Stomach smooth muscle (tissue), 2 donors: ENCODE results near the gene TBRG1.

Experiments
- H3K27ac ChIP-seq: one replicate; pipeline ENCODE4 v1.7.0; 2013; ENCODE audit warnings: mild to moderate bottlenecking, low read length, inconsistent platforms
- H3K27me3 ChIP-seq, 2 donors: one replicate each; pipeline ENCODE4 v1.7.0; 2013; ENCODE audit warnings: low read length in 2 of 2; ENCODE audit not compliant: insufficient read depth in 2 of 2, control insufficient read depth in 1 of 2
- H3K36me3 ChIP-seq, 2 donors: one replicate each; pipeline ENCODE4 v1.7.0; 2013; ENCODE audit warnings: low read length in 2 of 2; ENCODE audit not compliant: control insufficient read depth in 2 of 2, insufficient read depth in 2 of 2
- H3K4me1 ChIP-seq: one replicate; pipeline ENCODE4 v1.7.0; 2013; ENCODE audit warnings: low read length; ENCODE audit not compliant: control insufficient read depth, insufficient read depth
- H3K4me3 ChIP-seq, 2 donors: one replicate each; pipeline ENCODE4 v1.7.0; 2013; ENCODE audit warnings: low read length in 2 of 2
- H3K9ac ChIP-seq, 2 donors: one replicate each; pipeline ENCODE4 v1.7.0; 2013; ENCODE audit warnings: low read length in 2 of 2, mild to moderate bottlenecking in 1 of 2
- H3K9me3 ChIP-seq, 2 donors: one replicate each; pipeline ENCODE4 v1.7.0; 2013; ENCODE audit warnings: low read length in 2 of 2; ENCODE audit not compliant: control insufficient read depth in 2 of 2
- donor health status: healthy.
- donor health status: Pancreatic carcinoma.

The TBRG1 gene

GRCh38 chr11:124612567-124613246 is 10.0 kb upstream of the TBRG1 start:
- Histone ChIP-seq H3K4me3 (no peak overlapping the region), H3K9me3 (no peaks in the 10 kb centered on the region), H3K27ac (no peak overlapping the region), H3K4me1 (no peaks in the 10 kb centered on the region), H3K36me3 (no peaks in the 10 kb centered on the region), H3K27me3 (peaks cover 0 to 2% of the 10 kb centered on the region in 2 donors), H3K9ac (no peak overlapping the region)

- Histone ChIP-seq H3K27ac (no peak overlapping the region), H3K4me1 (peaks cover 6% of the 10 kb centered on the region), H3K27me3 (peaks cover 0 to 2% of the 10 kb centered on the region in 2 donors), H3K9ac (no peak overlapping the region), H3K9me3 (no peaks in the 10 kb centered on the region), H3K36me3 (no peaks in the 10 kb centered on the region), H3K4me3 (no peak overlapping the region)
These were observed 3.8 kb upstream of the TBRG1 start for GRCh38 chr11:124618863-124619262.

DNA sequence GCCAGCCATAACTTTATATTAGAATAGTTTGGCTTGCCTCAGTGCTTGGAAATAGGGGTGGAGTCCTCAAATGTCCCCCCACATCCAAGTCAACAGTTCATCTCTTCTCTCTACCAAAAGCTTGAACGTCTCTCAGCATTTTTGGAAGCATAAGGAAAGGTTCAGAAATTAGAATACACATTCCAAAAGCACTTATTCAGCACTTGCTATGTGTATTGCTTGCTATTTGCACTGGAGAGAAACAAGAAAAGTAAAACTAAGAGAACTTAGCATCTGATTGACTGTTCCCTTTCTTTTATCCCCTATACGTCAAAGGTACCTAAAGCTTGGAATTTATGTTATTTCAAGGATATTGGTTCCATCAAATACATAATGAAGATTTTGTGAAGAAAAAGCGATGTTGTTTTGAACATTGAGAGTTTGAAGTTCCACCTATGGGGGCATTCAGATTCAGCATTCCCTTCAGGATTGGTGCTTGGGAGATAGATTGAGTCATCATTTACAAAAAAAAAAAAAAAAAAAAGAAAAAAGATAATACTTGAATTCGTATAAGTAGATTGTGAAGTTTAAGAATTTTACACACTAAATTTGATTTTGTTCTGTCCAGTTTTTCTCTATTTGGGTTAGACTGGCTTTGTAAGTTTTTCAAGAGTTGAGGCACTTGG is 1.3 kb downstream of the TBRG1 start:
- H3K4me3 ChIP-seq: peak overlapping the region; percentile 66 to 97
- H3K36me3 ChIP-seq: peaks cover 18 to 28% of the 10 kb centered on the region in 2 donors
- H3K9me3 ChIP-seq: no peaks in the 10 kb centered on the region
- H3K27ac ChIP-seq: peak overlapping the region; percentile 93
- H3K27me3 ChIP-seq: no peaks in the 10 kb centered on the region
- peak overlapping the region; percentile 89 to 96 for H3K9ac ChIP-seq
- H3K4me1 ChIP-seq: peaks cover 6% of the 10 kb centered on the region

DNA sequence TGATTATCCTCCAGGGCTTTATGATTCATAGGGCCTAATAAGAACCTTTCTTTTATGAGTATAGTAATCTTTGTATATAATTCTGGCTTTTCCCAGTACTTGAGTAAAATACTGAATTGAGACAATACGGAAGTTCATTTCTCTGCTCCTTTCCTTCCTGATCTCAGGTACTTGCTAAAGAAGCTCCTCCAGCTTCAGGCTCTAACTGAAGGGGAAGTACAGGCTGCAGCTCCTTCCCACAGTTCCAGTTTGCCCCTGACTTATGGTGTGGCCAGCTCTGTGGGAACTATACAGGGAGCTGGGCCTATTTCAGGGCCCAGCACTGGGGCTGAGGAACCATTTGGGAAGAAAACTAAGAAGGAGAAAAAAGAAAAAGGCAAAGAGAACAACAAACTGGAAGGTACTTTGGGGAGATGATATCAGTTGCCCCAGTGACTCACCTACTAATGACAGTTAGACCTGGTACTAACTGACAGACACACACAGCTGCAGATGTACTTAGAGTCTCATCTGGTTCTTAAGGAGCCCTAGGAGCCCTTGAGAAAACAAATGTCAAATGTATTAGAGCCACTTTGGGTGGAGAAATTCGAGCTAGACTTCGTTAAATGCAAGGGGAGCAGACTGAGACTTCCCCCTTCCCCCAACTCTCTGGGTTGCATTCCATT is 3.0 kb downstream of the TBRG1 start:
- Histone ChIP-seq H3K27me3 (no peaks in the 10 kb centered on the region), H3K36me3 (peaks cover 24 to 35% of the 10 kb centered on the region in 2 donors), H3K27ac (no peak overlapping the region), H3K9me3 (no peaks in the 10 kb centered on the region), H3K9ac (no peak overlapping the region), H3K4me3 (no peak overlapping the region), H3K4me1 (peaks cover 6% of the 10 kb centered on the region)

GRCh38 chr11:124627546-124627945 is 4.9 kb downstream of the TBRG1 start:
- Histone ChIP-seq H3K27me3 (no peaks in the 10 kb centered on the region), H3K4me3 (no peak overlapping the region), H3K9ac (no peak overlapping the region), H3K27ac (no peak overlapping the region), H3K4me1 (peaks cover 6% of the 10 kb centered on the region), H3K36me3 (peaks cover 42 to 52% of the 10 kb centered on the region in 2 donors), H3K9me3 (no peaks in the 10 kb centered on the region)

GRCh38 chr11:124629961-124630360 is 7.3 kb downstream of the TBRG1 start:
- Histone ChIP-seq H3K27me3 (no peaks in the 10 kb centered on the region), H3K36me3 (peaks cover 57 to 64% of the 10 kb centered on the region in 2 donors), H3K27ac (no peak overlapping the region), H3K4me3 (no peak overlapping the region), H3K9me3 (no peaks in the 10 kb centered on the region), H3K9ac (no peak overlapping the region), H3K4me1 (no peaks in the 10 kb centered on the region)

- Histone ChIP-seq H3K4me1 (no peaks in the 10 kb centered on the region), H3K27ac (no peak overlapping the region), H3K4me3 (no peak overlapping the region), H3K36me3 (peaks cover 54 to 58% of the 10 kb centered on the region in 2 donors), H3K9me3 (no peaks in the 10 kb centered on the region), H3K27me3 (no peaks in the 10 kb centered on the region), H3K9ac (no peak overlapping the region)
These were observed 10.7 kb downstream of the TBRG1 start for GRCh38 chr11:124633355-124633754.

GRCh38 chr11:124635932-124636331 is 13.3 kb downstream of the TBRG1 start:
- Histone ChIP-seq H3K27ac (no peak overlapping the region), H3K9me3 (no peaks in the 10 kb centered on the region), H3K4me1 (no peaks in the 10 kb centered on the region), H3K27me3 (no peaks in the 10 kb centered on the region), H3K4me3 (no peak overlapping the region), H3K36me3 (peaks cover 53 to 54% of the 10 kb centered on the region in 2 donors), H3K9ac (no peak overlapping the region)

GRCh38 chr11:124638500-124638899 is 15.8 kb downstream of the TBRG1 start:
- H3K9me3 ChIP-seq: no peaks in the 10 kb centered on the region
- H3K36me3 ChIP-seq: peaks cover 28 to 30% of the 10 kb centered on the region in 2 donors

GRCh38 chr11:124639186-124639585 is 16.5 kb downstream of the TBRG1 start:
- Histone ChIP-seq H3K27ac (no peak overlapping the region), H3K4me3 (no peak overlapping the region), H3K9me3 (no peaks in the 10 kb centered on the region), H3K9ac (peak overlapping the region in 1 of 2 donors; percentile 36), H3K36me3 (peaks cover 25 to 27% of the 10 kb centered on the region in 2 donors), H3K27me3 (no peaks in the 10 kb centered on the region), H3K4me1 (no peaks in the 10 kb centered on the region)

More at GRCh38 chr11:124638500-124638899, 15.8 kb downstream of the TBRG1 start:
- Histone ChIP-seq H3K27ac (no peak overlapping the region), H3K27me3 (no peaks in the 10 kb centered on the region), H3K4me1 (no peaks in the 10 kb centered on the region), H3K9ac (no peak overlapping the region), H3K4me3 (no peak overlapping the region)
